Panc1 (cell line): ENCODE results near the gene SLC8A1.

Experiments used
- CTCF ChIP-seq: fragments of 450-650 bp; IDR thresholded peaks from 2 replicates; pipeline ENCODE4 v1.5.1; 2017; ENCODE audit warnings: mild to moderate bottlenecking
- TCF7L2 ChIP-seq: IDR thresholded peaks from 2 replicates; pipeline ENCODE4 v1.6.1; 2011; ENCODE audit warnings: mild to moderate bottlenecking, low read depth, low read length, inconsistent platforms

GRCh38 chr2:40367652-40368051 is 84.2 kb downstream of the SLC8A1 start:
- TF ChIP-seq CTCF, result no peak
- TF ChIP-seq TCF7L2, result no peak
